ENCODE data around the gene HSPB9. TPM values are rescaled to one million over a fixed set of nuclear protein-coding genes. Genes with fewer than 3 reads are reported as not detected.

Gene HSPB9
- total RNA-seq, 4 donors from 2014 or later: 0.14 TPM; not detected in 3

GRCh38 chr17:42125565-42125964 lies 3.0 kb downstream of the HSPB9 start:
- WGBS, 2 donors (ENCODE audit: low coverage in 1 of 2): 81% methylated on average over 12 of the region's 12 CpGs; no CpG with 5 or more reads in 1 of the 2 donors
- H3K4me1 ChIP-seq: peaks cover 14 to 17% (median 15%) of the 10 kb centered on the region in 4 donors
- in situ Hi-C loops (cut with MboI; ENCODE audit: low pct_ligation_motif_present in 1 of 4, low pct_unique_long_range_greater_than_20kb in 1 of 4, low sequenced_read_pairs in 3 of 4) (no loop called here), intact Hi-C loops (cut with DNase I; ENCODE audit: low total_unique reads) (no loop called here)
- no peak overlapping the region for H3K4me3 ChIP-seq
- TF ChIP-seq POLR2A (IDR thresholded peaks at IDR 0.05) (no peak), EP300 (IDR thresholded peaks at IDR 0.05; ENCODE audit: low read depth) (no peak), CTCF (IDR thresholded peaks at IDR 0.05) (no peak), POLR2AphosphoS5 (IDR thresholded peaks at IDR 0.05) (no peak)
- H3K27ac ChIP-seq: no peak overlapping the region
- no peaks in the 10 kb centered on the region for H3K9me3 ChIP-seq
- H3K36me3 ChIP-seq: peaks cover 0 to 42% (median 20%) of the 10 kb centered on the region in 4 donors
- no peak for DNase-seq
- no peaks in the 10 kb centered on the region for H3K27me3 ChIP-seq

GRCh38 chr17:42126836-42127235 lies 4.2 kb downstream of the HSPB9 start:
- no peak for DNase-seq
- peaks cover 6 to 19% (median 10%) of the 10 kb centered on the region in 4 donors for H3K4me1 ChIP-seq
- in situ Hi-C loops (cut with MboI; ENCODE audit: low pct_ligation_motif_present in 1 of 4, low pct_unique_long_range_greater_than_20kb in 1 of 4, low sequenced_read_pairs in 3 of 4): no loop called here
- WGBS, 2 donors (ENCODE audit: low coverage in 1 of 2): 84% methylated on average over 2 to 3 of the region's 3 CpGs
- H3K27me3 ChIP-seq: no peaks in the 10 kb centered on the region
- intact Hi-C loops (cut with DNase I; ENCODE audit: low total_unique reads): no loop called here
- no peaks in the 10 kb centered on the region for H3K9me3 ChIP-seq
- no peak overlapping the region for H3K4me3 ChIP-seq
- H3K36me3 ChIP-seq: peaks cover 0 to 42% (median 20%) of the 10 kb centered on the region in 4 donors
- TF ChIP-seq EP300 (IDR thresholded peaks at IDR 0.05; ENCODE audit: low read depth): no peak
- TF ChIP-seq POLR2AphosphoS5 (IDR thresholded peaks at IDR 0.05): no peak
- TF ChIP-seq CTCF (IDR thresholded peaks at IDR 0.05): no peak
- no peak for TF ChIP-seq POLR2A (IDR thresholded peaks at IDR 0.05)
- H3K27ac ChIP-seq: no peak overlapping the region

GRCh38 chr17:42127414-42127813 lies 4.8 kb downstream of the HSPB9 start:
- TF ChIP-seq EP300 (IDR thresholded peaks at IDR 0.05; ENCODE audit: low read depth) (no peak), POLR2AphosphoS5 (IDR thresholded peaks at IDR 0.05) (no peak), POLR2A (IDR thresholded peaks at IDR 0.05) (no peak), CTCF (IDR thresholded peaks at IDR 0.05) (no peak)
- peaks cover 4 to 19% (median 7%) of the 10 kb centered on the region in 4 donors for H3K4me1 ChIP-seq
- intact Hi-C loops (cut with DNase I; ENCODE audit: low total_unique reads): no loop called here
- peaks cover 0 to 42% (median 20%) of the 10 kb centered on the region in 4 donors for H3K36me3 ChIP-seq
- no peaks in the 10 kb centered on the region for H3K27me3 ChIP-seq
- WGBS, 2 donors (ENCODE audit: low coverage in 1 of 2): 88 to 100% methylated on average over 1 to 6 of the region's 6 CpGs
- H3K27ac ChIP-seq: no peak overlapping the region
- H3K9me3 ChIP-seq: no peaks in the 10 kb centered on the region
- no peak for DNase-seq
- in situ Hi-C loops (cut with MboI; ENCODE audit: low pct_ligation_motif_present in 1 of 4, low pct_unique_long_range_greater_than_20kb in 1 of 4, low sequenced_read_pairs in 3 of 4): no loop called here
- no peak overlapping the region for H3K4me3 ChIP-seq

GRCh38 chr17:42129109-42129837 lies 6.7 kb downstream of the HSPB9 start:
- in situ Hi-C loops (cut with MboI; ENCODE audit: low pct_ligation_motif_present in 1 of 4, low pct_unique_long_range_greater_than_20kb in 1 of 4, low sequenced_read_pairs in 3 of 4): no loop called here
- H3K27me3 ChIP-seq: no peaks in the 10 kb centered on the region
- TF ChIP-seq CTCF (IDR thresholded peaks at IDR 0.05) (no peak), POLR2A (IDR thresholded peaks at IDR 0.05) (no peak), EP300 (IDR thresholded peaks at IDR 0.05; ENCODE audit: low read depth) (no peak), POLR2AphosphoS5 (IDR thresholded peaks at IDR 0.05) (no peak)
- peak overlapping the region; percentile 18 to 84 (median 30) for H3K27ac ChIP-seq
- intact Hi-C loops (cut with DNase I; ENCODE audit: low total_unique reads): no loop called here
- peaks cover 0 to 42% (median 20%) of the 10 kb centered on the region in 4 donors for H3K36me3 ChIP-seq
- H3K4me3 ChIP-seq: no peak overlapping the region
- no peak for DNase-seq
- peaks cover 22 to 37% (median 23%) of the 10 kb centered on the region in 4 donors for H3K4me1 ChIP-seq
- H3K9me3 ChIP-seq: no peaks in the 10 kb centered on the region
- WGBS, 2 donors (ENCODE audit: low coverage in 1 of 2): 92 to 100% methylated on average over 3 to 8 of the region's 8 CpGs

Measured in transverse colon (tissue), 4 donors.